ENCODE results near the gene SLC25A11.

SLC25A11 gene

GRCh38 chr17:4938069-4938491 lies 1.8 kb downstream of the SLC25A11 start:
- Histone ChIP-seq H3K9ac (ENCODE audit: low read length) (no peak overlapping the region), H3K79me2 (ENCODE audit: low read length) (peaks cover 44% of the 10 kb centered on the region), H2AFZ (ENCODE audit: low read depth, low read length) (no peak overlapping the region), H4K20me1 (ENCODE audit: insufficient read depth, low read length) (no peaks in the 10 kb centered on the region), H3K4me1 (ENCODE audit: low read length) (peaks cover 16% of the 10 kb centered on the region), H3K4me3 (ENCODE audit: low read length) (no peak overlapping the region), H3K9me3 (ENCODE audit: insufficient read depth, low read length) (no peaks in the 10 kb centered on the region), H3K27me3 (ENCODE audit: low read depth, low read length) (no peaks in the 10 kb centered on the region), H3K36me3 (replicated peaks; ENCODE audit: low read depth, low read length) (peaks cover 24% of the 10 kb centered on the region), H3K4me2 (ENCODE audit: low read length) (no peak overlapping the region), H3K27ac (ENCODE audit: low read length) (no peak overlapping the region)
- TF ChIP-seq EZH2phosphoT487 (IDR thresholded peaks at IDR 0.05; ENCODE audit: low read depth) = no peak
- no peak for TF ChIP-seq CTCF (IDR thresholded peaks at IDR 0.05; ENCODE audit: low read depth, low read length)

GRCh38 chr17:4937553-4937952 lies 2.3 kb downstream of the SLC25A11 start:
- no peaks in the 10 kb centered on the region for H3K9me3 ChIP-seq (ENCODE audit: insufficient read depth, low read length)
- H3K79me2 ChIP-seq (ENCODE audit: low read length) = peaks cover 39% of the 10 kb centered on the region
- H4K20me1 ChIP-seq (ENCODE audit: insufficient read depth, low read length) = no peaks in the 10 kb centered on the region
- TF ChIP-seq EZH2phosphoT487 (IDR thresholded peaks at IDR 0.05; ENCODE audit: low read depth) (no peak), CTCF (IDR thresholded peaks at IDR 0.05; ENCODE audit: low read depth, low read length) (no peak)
- H3K27me3 ChIP-seq (ENCODE audit: low read depth, low read length) = no peaks in the 10 kb centered on the region
- peaks cover 19% of the 10 kb centered on the region for H3K36me3 ChIP-seq (replicated peaks; ENCODE audit: low read depth, low read length)
- no peak overlapping the region for H3K9ac ChIP-seq (ENCODE audit: low read length)
- peaks cover 16% of the 10 kb centered on the region for H3K4me1 ChIP-seq (ENCODE audit: low read length)
- no peak overlapping the region for H3K4me2 ChIP-seq (ENCODE audit: low read length)
- no peak overlapping the region for H2AFZ ChIP-seq (ENCODE audit: low read depth, low read length)
- no peak overlapping the region for H3K4me3 ChIP-seq (ENCODE audit: low read length)
- no peak overlapping the region for H3K27ac ChIP-seq (ENCODE audit: low read length)

- H4K20me1 ChIP-seq (ENCODE audit: insufficient read depth, low read length) = no peaks in the 10 kb centered on the region
- H3K4me3 ChIP-seq (ENCODE audit: low read length) = no peak overlapping the region
- no peak overlapping the region for H3K9ac ChIP-seq (ENCODE audit: low read length)
- H3K9me3 ChIP-seq (ENCODE audit: insufficient read depth, low read length) = no peaks in the 10 kb centered on the region
- H3K4me2 ChIP-seq (ENCODE audit: low read length) = no peak overlapping the region
- H2AFZ ChIP-seq (ENCODE audit: low read depth, low read length) = no peak overlapping the region
- peaks cover 28% of the 10 kb centered on the region for H3K79me2 ChIP-seq (ENCODE audit: low read length)
- TF ChIP-seq EZH2phosphoT487 (IDR thresholded peaks at IDR 0.05; ENCODE audit: low read depth) (no peak), CTCF (IDR thresholded peaks at IDR 0.05; ENCODE audit: low read depth, low read length) (no peak)
- no peak overlapping the region for H3K27ac ChIP-seq (ENCODE audit: low read length)
- peaks cover 16% of the 10 kb centered on the region for H3K36me3 ChIP-seq (replicated peaks; ENCODE audit: low read depth, low read length)
- H3K4me1 ChIP-seq (ENCODE audit: low read length) = peaks cover 11% of the 10 kb centered on the region
- H3K27me3 ChIP-seq (ENCODE audit: low read depth, low read length) = no peaks in the 10 kb centered on the region
Measured at GRCh38 chr17:4936436-4936835, 3.4 kb downstream of the SLC25A11 start.

- Histone ChIP-seq H3K36me3 (replicated peaks; ENCODE audit: low read depth, low read length) (peaks cover 13% of the 10 kb centered on the region), H3K4me3 (ENCODE audit: low read length) (no peak overlapping the region), H3K79me2 (ENCODE audit: low read length) (peaks cover 20% of the 10 kb centered on the region), H3K4me2 (ENCODE audit: low read length) (no peak overlapping the region), H3K27ac (ENCODE audit: low read length) (no peak overlapping the region), H2AFZ (ENCODE audit: low read depth, low read length) (no peak overlapping the region), H3K9ac (ENCODE audit: low read length) (no peak overlapping the region), H3K9me3 (ENCODE audit: insufficient read depth, low read length) (no peaks in the 10 kb centered on the region), H4K20me1 (ENCODE audit: insufficient read depth, low read length) (no peaks in the 10 kb centered on the region), H3K4me1 (ENCODE audit: low read length) (peaks cover 7% of the 10 kb centered on the region), H3K27me3 (ENCODE audit: low read depth, low read length) (no peaks in the 10 kb centered on the region)
- TF ChIP-seq CTCF (IDR thresholded peaks at IDR 0.05; ENCODE audit: low read depth, low read length) (no peak), EZH2phosphoT487 (IDR thresholded peaks at IDR 0.05; ENCODE audit: low read depth) (no peak)
Measured at GRCh38 chr17:4935650-4936049, 4.2 kb downstream of the SLC25A11 start.

Measured in OCI-LY3 (cell line).